NCI-H2107 treated with DMSO at 0.1 percent for 48 hours (cell line): ENCODE measurements around the gene FOXE3.

ENCODE experiments used
- DNase-seq: peaks from one replicate; lab custom pipeline; 2025; ENCODE audit not compliant: unreplicated experiment; lab: John Stamatoyannopoulos, UW

The FOXE3 gene

GRCh38 chr1:47415728-47416318 lies at the start of gene FOXE3:
FOXE3 (plus strand) TSS chr1:47416285; CDS start chr1:47416316, 31 bp downstream.
- DNase-seq = no peak

- DNase-seq = no peak
These were observed 48.4 kb upstream of the FOXE3 start for GRCh38 chr1:47367651-47368050.

- DNase-seq = no peak
These were observed 45.0 kb upstream of the FOXE3 start for GRCh38 chr1:47371016-47371517.

DNA sequence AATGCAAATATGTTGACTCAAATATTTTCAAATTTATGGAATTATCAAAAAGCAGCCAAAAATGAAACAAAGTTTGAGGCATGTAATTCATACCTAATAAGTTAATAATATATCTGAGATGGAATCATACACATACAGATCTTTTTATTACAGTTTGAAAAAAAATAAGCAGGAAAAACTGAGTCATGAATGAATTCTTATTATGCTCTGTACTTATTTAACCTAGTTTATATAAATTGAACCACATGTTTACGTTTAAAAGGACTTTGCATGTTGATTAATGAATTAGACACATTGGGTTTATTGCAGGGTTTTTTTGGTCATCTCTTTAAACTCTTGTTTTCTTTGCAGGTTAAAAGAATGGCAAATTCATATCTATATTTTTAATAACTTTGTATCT lies 41.6 kb upstream of the FOXE3 start:
- DNase-seq = no peak

- no peak for DNase-seq
These were observed 37.9 kb upstream of the FOXE3 start for GRCh38 chr1:47378147-47378546.

- DNase-seq = no peak
These were observed 35.4 kb upstream of the FOXE3 start for GRCh38 chr1:47380699-47381098.

- no peak for DNase-seq
These were observed 33.6 kb upstream of the FOXE3 start for GRCh38 chr1:47382399-47382983.

DNA sequence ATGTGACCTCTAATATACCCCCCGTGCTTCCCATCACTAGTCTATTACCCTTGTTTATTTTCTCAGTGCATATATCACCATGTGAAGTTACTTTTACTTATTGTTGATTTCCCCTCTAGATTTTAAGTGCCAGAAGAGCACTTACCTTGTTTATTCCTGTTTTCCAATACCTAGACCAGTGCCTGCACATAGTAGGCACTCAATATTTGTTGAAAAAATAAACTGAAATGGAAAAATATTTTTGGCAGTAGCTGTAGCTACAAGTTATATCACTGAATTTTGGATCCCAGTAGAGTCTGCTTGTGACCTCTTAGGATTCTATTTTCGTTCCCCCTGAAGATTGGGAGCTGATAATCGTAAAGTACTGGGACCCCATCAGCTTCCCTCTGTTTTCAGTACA lies 32.0 kb upstream of the FOXE3 start:
- DNase-seq = no peak

GRCh38 chr1:47385020-47385419 lies 31.1 kb upstream of the FOXE3 start:
- DNase-seq = no peak

DNA sequence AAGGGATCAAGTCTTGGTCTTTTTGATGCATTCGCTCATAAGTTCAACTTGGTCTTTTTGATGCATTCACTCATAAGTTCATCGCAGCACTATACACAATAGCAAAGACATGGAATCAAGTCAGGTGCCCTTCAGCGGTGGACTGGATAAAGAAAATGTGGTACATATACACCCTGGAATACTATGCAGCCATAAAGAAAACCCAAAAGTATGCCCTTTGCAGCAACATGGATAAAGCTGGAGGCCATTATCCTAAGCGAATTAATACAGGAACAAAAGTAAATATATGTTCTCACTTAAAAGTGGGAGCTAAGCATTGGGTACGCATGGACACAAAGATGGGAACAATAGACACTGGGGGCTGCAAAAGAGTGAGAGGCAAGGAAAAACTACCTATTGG lies 29.8 kb upstream of the FOXE3 start:
- no peak for DNase-seq

GRCh38 chr1:47388030-47388890 lies 27.8 kb upstream of the FOXE3 start:
- no peak for DNase-seq

DNA sequence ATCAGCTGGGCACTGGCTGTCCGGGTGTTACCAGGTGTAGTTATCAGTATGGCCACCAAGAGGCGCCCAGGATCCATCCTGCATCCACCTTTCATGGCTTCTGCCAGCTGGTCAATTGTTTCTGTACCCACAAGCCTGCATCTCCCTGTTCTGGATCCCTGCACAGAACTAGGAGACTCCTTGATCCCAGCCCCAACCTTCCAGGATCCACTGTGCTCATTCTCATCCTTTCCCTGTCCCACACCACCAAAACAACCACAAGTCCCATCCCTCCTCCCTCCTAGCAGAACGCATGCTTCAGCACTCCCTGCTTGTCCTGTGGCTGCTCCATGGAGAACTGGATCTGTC lies 27.2 kb upstream of the FOXE3 start:
- DNase-seq = peak; percentile 49

- no peak for DNase-seq
These were observed 26.4 kb upstream of the FOXE3 start for GRCh38 chr1:47389731-47390130.

GRCh38 chr1:47390843-47391242 lies 25.2 kb upstream of the FOXE3 start:
- DNase-seq = no peak

DNA sequence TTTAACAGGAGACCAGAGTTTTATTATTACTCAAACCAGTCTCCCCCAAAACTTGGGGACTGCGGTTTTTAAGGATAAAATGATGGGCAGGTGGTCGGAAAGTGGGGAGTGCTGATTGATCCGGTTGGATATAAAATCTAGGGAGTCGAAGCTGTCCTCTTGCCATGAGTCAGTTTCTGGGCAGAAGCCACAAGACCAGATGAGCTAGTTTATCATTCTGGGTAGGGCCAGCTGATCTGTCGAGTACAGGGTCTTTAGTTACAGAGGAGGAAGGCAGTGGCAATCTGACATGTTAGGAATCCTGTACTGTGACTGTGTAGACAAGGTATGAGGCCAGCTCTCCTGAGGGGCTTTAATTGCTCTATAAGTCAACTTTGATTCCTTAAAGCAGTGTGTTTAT lies 22.9 kb upstream of the FOXE3 start:
- no peak for DNase-seq

GRCh38 chr1:47395433-47395832 lies 20.7 kb upstream of the FOXE3 start:
- no peak for DNase-seq

DNA sequence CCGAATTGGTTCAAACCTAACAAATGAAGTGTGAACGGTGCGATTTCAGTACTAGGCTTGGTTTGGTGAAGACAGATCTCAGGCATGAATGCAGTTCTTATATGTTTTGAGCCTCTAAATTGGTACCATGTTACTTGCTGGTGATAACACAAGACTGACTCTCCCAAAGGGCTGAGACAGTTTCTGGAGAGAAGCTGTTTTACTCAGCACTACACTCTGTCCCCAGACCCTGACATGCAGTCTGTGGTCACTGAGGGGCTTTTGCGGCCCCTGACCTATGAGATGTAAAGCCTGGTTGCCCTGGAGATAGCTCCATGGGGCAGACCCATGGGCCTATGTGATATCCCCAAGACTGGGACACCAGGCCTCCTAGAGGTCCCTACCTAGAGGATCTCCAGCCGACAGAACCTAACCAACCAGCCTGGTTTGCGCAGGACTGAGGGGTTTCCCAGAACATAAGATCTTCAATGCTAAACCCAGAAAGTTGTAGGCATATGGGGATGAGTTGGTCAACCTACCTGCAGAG lies 19.4 kb upstream of the FOXE3 start:
- no peak for DNase-seq

- no peak for DNase-seq
These were observed 16.8 kb upstream of the FOXE3 start for GRCh38 chr1:47399138-47399845.

GRCh38 chr1:47399846-47400155 lies 16.3 kb upstream of the FOXE3 start:
- DNase-seq = no peak

- DNase-seq = no peak
These were observed 14.3 kb upstream of the FOXE3 start for GRCh38 chr1:47401761-47402160.

- no peak for DNase-seq
These were observed 13.5 kb upstream of the FOXE3 start for GRCh38 chr1:47402591-47402990.
